NB4 (cell line): Measurements from ENCODE around the gene LYRM1.

Source experiments
- DNase-seq: peaks from one replicate; pipeline ENCODE4 v3.0.0; 2010; ENCODE audit warnings: low read depth
- H3K4me3 ChIP-seq: one replicate; pipeline ENCODE4 v1.5.1; 2011; ENCODE audit warnings: mild to moderate bottlenecking, low read depth, low read length, moderate library complexity
- CTCF ChIP-seq: IDR thresholded peaks from one replicate; pipeline ENCODE4 v1.5.1; 2012; ENCODE audit warnings: low read depth, low read length
- MAX ChIP-seq: IDR thresholded peaks from 2 replicates; pipeline ENCODE4 v1.6.1; 2011; ENCODE audit warnings: low read depth, low read length
- MYC ChIP-seq: IDR thresholded peaks from 2 replicates; pipeline ENCODE4 v1.6.1; 2011; ENCODE audit warnings: low read depth, low read length
- POLR2A ChIP-seq: IDR thresholded peaks from 2 replicates; pipeline ENCODE4 v1.6.1; 2011; ENCODE audit warnings: mild to moderate bottlenecking; ENCODE audit not compliant: insufficient read length; ENCODE audit errors: extremely low read depth

Gene LYRM1

GRCh38 chr16:20900299-20901067 is at the start of gene LYRM1, which contains the start of gene DCUN1D3:
TSS of gene LYRM1 (plus strand) at chr16:20900771. CDS start at chr16:20915556, 14,785 bp downstream.
TSS of gene DCUN1D3 (minus strand) at chr16:20900358. CDS start at chr16:20862538, 37,820 bp downstream.
- peak; percentile 99 for DNase-seq
- peak within 1 kb of the TSS; percentile 84 for H3K4me3 ChIP-seq
- peak; percentile 55 for TF ChIP-seq MYC
- peak; percentile 68 for TF ChIP-seq POLR2A
- no peak for TF ChIP-seq CTCF
- TF ChIP-seq MAX, result peak; percentile 13; the same call in 1 of the 2 replicates

GRCh38 chr16:20850981-20851380 is 49.6 kb upstream of the LYRM1 start:
- DNase-seq, result no peak
- H3K4me3 ChIP-seq, result no peak overlapping the region
- TF ChIP-seq CTCF (no peak), POLR2A (no peak), MAX (no peak), MYC (no peak)

- peak; percentile 12 for DNase-seq
- TF ChIP-seq CTCF (no peak), MAX (no peak), POLR2A (no peak), MYC (no peak)
- no peak overlapping the region for H3K4me3 ChIP-seq
These were observed 49.0 kb upstream of the LYRM1 start for GRCh38 chr16:20851601-20852000.

- no peak for DNase-seq
- TF ChIP-seq CTCF, result no peak
- TF ChIP-seq MYC, result no peak
- TF ChIP-seq POLR2A, result no peak
- TF ChIP-seq MAX, result no peak
- H3K4me3 ChIP-seq, result no peak overlapping the region
These were observed 47.4 kb upstream of the LYRM1 start for GRCh38 chr16:20853143-20853542.

- H3K4me3 ChIP-seq, result no peak overlapping the region
- DNase-seq, result no peak
- no peak for TF ChIP-seq MYC
- no peak for TF ChIP-seq CTCF
- TF ChIP-seq MAX, result no peak
- TF ChIP-seq POLR2A, result no peak
These were observed 46.5 kb upstream of the LYRM1 start for GRCh38 chr16:20853981-20854620.
